Astrocyte (in vitro differentiated cells and primary cell): ENCODE data around the gene CD80. TPM values are rescaled to one million over a fixed set of nuclear protein-coding genes. Genes with fewer than 3 reads are reported as not detected.

ENCODE experiments used
- DNase-seq: peaks from one replicate; pipeline ENCODE4 v3.0.0-alpha.2; 2010; ENCODE audit warnings: low read depth
- FAIRE-seq: peaks from 2 replicates; lab custom pipeline; 2011; peaks lifted over from hg19 to GRCh38; lab: Jason Lieb, UNC
- H2AFZ ChIP-seq: 2 replicates; pipeline ENCODE4 v1.6.0; 2012; ENCODE audit warnings: low read depth, low read length, inconsistent platforms
- H3K27ac ChIP-seq: 2 replicates; pipeline ENCODE4 v1.5.1; 2011; ENCODE audit warnings: low read depth, low read length, inconsistent platforms
- H3K27me3 ChIP-seq: 2 replicates; pipeline ENCODE4 v1.6.0; 2011; ENCODE audit warnings: low read length, inconsistent platforms; ENCODE audit not compliant: insufficient read depth
- H3K36me3 ChIP-seq: 2 replicates; pipeline ENCODE4 v1.5.1; 2011; ENCODE audit warnings: low read length, inconsistent platforms; ENCODE audit not compliant: insufficient read depth
- H3K4me1 ChIP-seq: 2 replicates; pipeline ENCODE4 v1.5.1; 2011; ENCODE audit warnings: low read length, inconsistent platforms; ENCODE audit not compliant: insufficient read depth
- H3K4me2 ChIP-seq: 2 replicates; pipeline ENCODE4 v1.6.0; 2012; ENCODE audit warnings: low read length, inconsistent platforms
- H3K4me3 ChIP-seq: 2 replicates; pipeline ENCODE4 v1.5.1; 2011; ENCODE audit warnings: low read depth, mild to moderate bottlenecking, low read length, inconsistent platforms; ENCODE audit not compliant: insufficient read depth
- H3K79me2 ChIP-seq: 2 replicates; pipeline ENCODE4 v1.6.0; 2012; ENCODE audit warnings: mild to moderate bottlenecking, low read length, inconsistent platforms; ENCODE audit not compliant: insufficient read depth
- H3K9ac ChIP-seq: 2 replicates; pipeline ENCODE4 v1.6.0; 2012; ENCODE audit warnings: mild to moderate bottlenecking, low read length, inconsistent platforms
- H3K9me3 ChIP-seq: 2 replicates; pipeline ENCODE4 v1.5.1; 2012; ENCODE audit warnings: low read depth, mild to moderate bottlenecking, low read length, inconsistent platforms; ENCODE audit not compliant: insufficient read depth
- H4K20me1 ChIP-seq: 2 replicates; pipeline ENCODE4 v1.6.0; 2012; ENCODE audit warnings: low read length, inconsistent platforms; ENCODE audit not compliant: insufficient read depth
- H3K27ac Mint-ChIP-seq: one replicate; pipeline ENCODE4 v1.8.0; 2021; ENCODE audit warnings: mild to moderate bottlenecking, mixed read lengths; ENCODE audit not compliant: unreplicated experiment
- H3K27me3 Mint-ChIP-seq: one replicate; pipeline ENCODE4 v1.8.0; 2021; ENCODE audit warnings: low read depth, mixed read lengths; ENCODE audit not compliant: unreplicated experiment
- H3K36me3 Mint-ChIP-seq: one replicate; pipeline ENCODE4 v1.8.0; 2021; ENCODE audit warnings: low read depth, mixed read lengths; ENCODE audit not compliant: unreplicated experiment
- H3K4me1 Mint-ChIP-seq: one replicate; pipeline ENCODE4 v1.8.0; 2021; ENCODE audit warnings: low read depth, mixed read lengths; ENCODE audit not compliant: unreplicated experiment
- H3K4me3 Mint-ChIP-seq: one replicate; pipeline ENCODE4 v1.8.0; 2021; ENCODE audit warnings: mild to moderate bottlenecking, moderate library complexity, mixed read lengths; ENCODE audit not compliant: unreplicated experiment
- H3K9me3 Mint-ChIP-seq: one replicate; pipeline ENCODE4 v1.8.0; 2021; ENCODE audit warnings: mild to moderate bottlenecking, mixed read lengths; ENCODE audit not compliant: unreplicated experiment
- CTCF ChIP-seq: IDR thresholded peaks from 2 replicates; pipeline ENCODE4 v1.5.1; 2011; ENCODE audit warnings: low read depth, mild to moderate bottlenecking, inconsistent platforms, low read length, moderate library complexity; ENCODE audit not compliant: insufficient read depth
- EZH2 ChIP-seq: IDR thresholded peaks from 2 replicates; pipeline ENCODE4 v1.6.1; 2012; ENCODE audit warnings: mild to moderate bottlenecking, low read length, inconsistent platforms; ENCODE audit not compliant: insufficient read depth
- total RNA-seq: library from RNA; stranded (reverse); gene quantifications from 2 replicates; pipeline ENCODE4 v1.2.1, GENCODE V29; 2021

CD80 gene
- total RNA-seq, 1 donor from 2014 or later: not detected

GRCh38 chr3:119597548-119598288 lies 38.3 kb upstream of the CD80 start, which contains the start of gene PLA1A:
Gene PLA1A (plus strand): TSS chr3:119597885. CDS start chr3:119597914, 29 bp downstream.
- no peak within 1 kb of the TSS for H3K27ac ChIP-seq
- H3K4me1 ChIP-seq: peaks cover 10% of the 10 kb centered on the region
- DNase-seq: no peak
- no peak for TF ChIP-seq CTCF
- TF ChIP-seq EZH2: no peak
- Mint-ChIP-seq H3K4me3 (peak within 1 kb of the TSS; percentile 55), H3K27ac (no peak within 1 kb of the TSS), H3K27me3 (no peaks in the 10 kb centered on the region), H3K4me1 (peaks cover 47% of the 10 kb centered on the region), H3K9me3 (no peaks in the 10 kb centered on the region), H3K36me3 (peaks cover 2% of the 10 kb centered on the region)
- no peaks in the 10 kb centered on the region for H3K27me3 ChIP-seq
- no peaks in the 10 kb centered on the region for H4K20me1 ChIP-seq
- no peak within 1 kb of the TSS for H3K9ac ChIP-seq
- no peak within 1 kb of the TSS for H3K4me3 ChIP-seq
- H3K79me2 ChIP-seq: no peaks in the 10 kb centered on the region
- H2AFZ ChIP-seq: no peak within 1 kb of the TSS
- H3K36me3 ChIP-seq: no peaks in the 10 kb centered on the region
- no peaks in the 10 kb centered on the region for H3K9me3 ChIP-seq
- FAIRE-seq: no peak
- no peak within 1 kb of the TSS for H3K4me2 ChIP-seq

- Histone ChIP-seq H2AFZ (peak overlapping the region; percentile 38), H3K4me2 (no peak overlapping the region)
- no peaks in the 10 kb centered on the region for H3K27me3 Mint-ChIP-seq
These were observed 37.0 kb upstream of the CD80 start for GRCh38 chr3:119596398-119596797.

More at GRCh38 chr3:119596398-119596797, 37.0 kb upstream of the CD80 start:
- Histone ChIP-seq H3K79me2 (no peaks in the 10 kb centered on the region), H3K4me1 (peaks cover 10% of the 10 kb centered on the region), H4K20me1 (no peaks in the 10 kb centered on the region), H3K27ac (no peak overlapping the region), H3K9ac (no peak overlapping the region), H3K27me3 (no peaks in the 10 kb centered on the region), H3K36me3 (no peaks in the 10 kb centered on the region), H3K9me3 (no peaks in the 10 kb centered on the region), H3K4me3 (no peak overlapping the region)
- DNase-seq (no peak), FAIRE-seq (no peak)
- Mint-ChIP-seq H3K4me1 (peaks cover 44% of the 10 kb centered on the region), H3K9me3 (no peaks in the 10 kb centered on the region), H3K36me3 (peaks cover 2% of the 10 kb centered on the region), H3K4me3 (no peak overlapping the region), H3K27ac (peak overlapping the region; percentile 21)
- TF ChIP-seq EZH2: no peak
- no peak for TF ChIP-seq CTCF
